Measurements from ENCODE around the gene HK3. TPM values are rescaled to one million over a fixed set of nuclear protein-coding genes. Genes with fewer than 3 reads are reported as not detected.

HK3 gene
- total and polyA plus RNA-seq, 8 donors, result 0.54 to 97.0 (median 1.6) TPM

DNA sequence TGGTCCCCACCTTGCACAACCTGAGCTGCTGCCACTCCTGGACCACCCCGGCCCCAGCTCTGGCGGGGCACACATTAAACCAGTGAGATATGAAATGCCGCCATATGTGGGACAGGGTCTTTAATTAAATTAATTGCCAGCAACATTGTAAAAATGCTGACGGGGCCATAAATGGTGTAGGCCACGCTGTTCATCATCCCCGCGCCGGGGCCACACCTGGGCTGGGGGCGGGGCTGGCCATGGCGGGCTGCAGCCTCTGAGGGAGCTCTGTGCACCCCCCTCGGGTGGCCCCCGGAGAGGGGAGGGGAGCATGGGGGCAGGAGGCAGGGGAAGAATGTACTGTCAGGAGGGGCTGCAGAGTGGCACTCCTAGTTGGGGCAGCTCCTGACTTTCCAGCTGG, 47.8 kb downstream of the HK3 start:
- TF ChIP-seq, protein P1, sequence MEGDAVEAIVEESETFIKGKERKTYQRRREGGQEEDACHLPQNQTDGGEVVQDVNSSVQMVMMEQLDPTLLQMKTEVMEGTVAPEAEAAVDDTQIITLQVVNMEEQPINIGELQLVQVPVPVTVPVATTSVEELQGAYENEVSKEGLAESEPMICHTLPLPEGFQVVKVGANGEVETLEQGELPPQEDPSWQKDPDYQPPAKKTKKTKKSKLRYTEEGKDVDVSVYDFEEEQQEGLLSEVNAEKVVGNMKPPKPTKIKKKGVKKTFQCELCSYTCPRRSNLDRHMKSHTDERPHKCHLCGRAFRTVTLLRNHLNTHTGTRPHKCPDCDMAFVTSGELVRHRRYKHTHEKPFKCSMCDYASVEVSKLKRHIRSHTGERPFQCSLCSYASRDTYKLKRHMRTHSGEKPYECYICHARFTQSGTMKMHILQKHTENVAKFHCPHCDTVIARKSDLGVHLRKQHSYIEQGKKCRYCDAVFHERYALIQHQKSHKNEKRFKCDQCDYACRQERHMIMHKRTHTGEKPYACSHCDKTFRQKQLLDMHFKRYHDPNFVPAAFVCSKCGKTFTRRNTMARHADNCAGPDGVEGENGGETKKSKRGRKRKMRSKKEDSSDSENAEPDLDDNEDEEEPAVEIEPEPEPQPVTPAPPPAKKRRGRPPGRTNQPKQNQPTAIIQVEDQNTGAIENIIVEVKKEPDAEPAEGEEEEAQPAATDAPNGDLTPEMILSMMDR (IDR thresholded peaks at IDR 0.05), result no peak
- ATAC-seq, result no peak
- H3K4me3 ChIP-seq, result no peak overlapping the region

DNA sequence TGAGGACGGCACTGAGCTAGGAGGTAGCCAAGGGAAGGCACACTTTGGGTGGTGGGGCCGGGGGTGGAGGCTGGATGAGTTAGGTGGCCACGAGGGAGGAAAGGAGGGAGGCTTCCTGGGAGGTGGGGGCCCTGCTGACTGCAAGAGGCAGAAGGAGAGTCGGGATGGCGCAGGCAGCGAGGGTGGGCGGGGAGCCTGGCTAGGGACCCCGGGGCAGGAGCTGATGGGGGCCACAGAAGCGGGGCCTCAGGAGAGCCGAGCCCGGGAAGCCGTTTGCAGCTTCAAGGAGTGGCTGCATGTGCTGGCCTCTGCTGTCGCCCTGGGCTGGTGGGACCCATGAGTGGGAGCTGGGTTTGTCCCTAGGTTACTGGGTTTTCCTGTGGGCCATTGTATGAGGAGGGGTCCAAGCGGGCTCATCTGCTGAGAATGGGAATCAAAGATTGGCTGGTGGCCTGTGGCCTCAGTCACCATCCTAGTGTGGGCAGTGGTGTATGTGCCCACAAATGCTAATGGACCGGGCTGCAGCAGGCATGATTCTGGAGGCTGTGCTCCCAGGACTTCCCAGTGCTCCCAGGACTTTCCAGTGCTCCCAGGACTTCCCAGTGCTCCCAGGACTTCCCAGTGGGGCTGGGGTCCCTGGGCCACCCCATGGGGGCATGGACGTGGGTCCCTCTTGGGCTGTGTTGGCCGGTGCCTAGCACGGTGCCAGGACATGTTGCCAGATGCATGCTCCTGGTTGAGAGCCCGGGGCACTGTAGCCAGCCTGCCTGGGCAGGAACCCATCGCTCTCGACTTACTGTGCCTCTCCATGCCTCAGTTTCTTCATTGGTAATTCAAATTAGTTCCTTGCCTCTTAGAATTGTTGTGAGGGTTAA, 48.5 kb downstream of the HK3 start:
- Histone ChIP-seq H3K27ac (no peak overlapping the region), H3K9me3 (no peaks in the 10 kb centered on the region), H3K27me3 (peaks cover 6 to 92% of the 10 kb centered on the region in 2 donors), H3K4me3 (no peak overlapping the region), H3K36me3 (no peaks in the 10 kb centered on the region), H3K4me1 (no peaks in the 10 kb centered on the region)
- TF ChIP-seq, protein P1 (IDR thresholded peaks at IDR 0.05), result no peak
- DNase-seq, result peak in 1 of 4 donors; percentile 72
- intact Hi-C loops (cut with DNase I), result no loop called here
- ATAC-seq, result no peak

More for the DNA sequence above, 47.8 kb downstream of the HK3 start:
- no peak overlapping the region for H3K27ac ChIP-seq
- intact Hi-C loops (cut with DNase I), result no loop called here
- peak in 1 of 4 donors; percentile 65 for DNase-seq
- no peaks in the 10 kb centered on the region for H3K4me1 ChIP-seq
- H3K27me3 ChIP-seq, result peaks cover 6 to 92% of the 10 kb centered on the region in 2 donors
- H3K36me3 ChIP-seq, result no peaks in the 10 kb centered on the region
- H3K9me3 ChIP-seq, result no peaks in the 10 kb centered on the region

DNA sequence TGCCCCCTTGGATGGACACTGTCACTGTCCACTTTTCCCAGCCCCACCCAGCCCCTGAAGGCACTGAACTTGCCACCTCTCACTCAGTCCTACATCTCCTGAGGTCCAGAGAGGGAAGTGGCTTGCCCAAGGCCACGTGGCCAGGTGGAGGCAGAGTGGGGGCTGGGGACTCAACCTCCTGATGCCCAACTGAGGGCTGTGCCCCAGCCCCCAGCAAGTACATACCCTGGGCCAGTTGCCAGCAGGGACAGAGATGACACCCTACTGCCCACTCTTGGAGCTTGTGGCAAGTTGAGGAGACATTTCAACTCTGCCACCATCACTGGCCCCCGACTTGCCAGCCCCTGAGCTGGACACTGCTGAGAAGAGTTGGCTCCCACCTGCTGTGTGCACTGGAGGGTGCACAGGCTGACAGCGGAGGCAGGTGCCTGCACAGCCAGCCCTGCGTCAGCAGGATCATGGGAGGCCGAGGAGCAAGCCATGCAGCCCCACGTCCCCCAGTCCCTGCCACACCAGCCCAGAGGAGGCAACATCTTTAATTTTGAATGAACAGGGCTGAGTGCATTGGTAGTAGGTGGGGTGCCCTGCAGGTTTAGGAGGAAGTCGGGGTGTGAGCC, 49.4 kb downstream of the HK3 start:
- TF ChIP-seq, protein P1 (IDR thresholded peaks at IDR 0.05), result no peak
- no peak for ATAC-seq
- no peak overlapping the region for H3K27ac ChIP-seq

DNA sequence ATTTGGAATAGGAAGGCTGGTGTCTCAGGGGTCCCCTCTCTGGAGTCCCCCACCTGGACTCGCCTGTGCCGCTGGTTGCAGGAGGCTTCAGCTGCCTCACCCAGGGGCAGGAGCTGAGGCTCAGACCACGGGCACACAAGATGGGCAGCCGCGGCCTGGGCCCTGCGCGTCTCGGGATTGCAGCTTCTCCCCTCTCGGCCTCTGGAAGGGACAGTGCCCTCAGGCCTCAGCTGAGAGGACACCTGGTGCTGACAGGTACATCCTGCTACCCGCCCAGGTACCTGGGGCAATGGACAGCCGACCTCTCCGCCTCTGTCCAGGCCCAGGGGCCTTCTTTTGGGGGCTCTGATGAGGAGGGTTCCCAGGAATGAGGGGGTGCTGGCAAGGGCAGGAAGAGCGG, 50.5 kb downstream of the HK3 start:
- ATAC-seq (no peak), DNase-seq (peak in 1 of 4 donors; percentile 71)
- Histone ChIP-seq H3K36me3 (no peaks in the 10 kb centered on the region), H3K4me3 (no peak overlapping the region), H3K4me1 (no peaks in the 10 kb centered on the region), H3K9me3 (no peaks in the 10 kb centered on the region), H3K27ac (no peak overlapping the region), H3K27me3 (peaks cover 6 to 90% of the 10 kb centered on the region in 2 donors)
- TF ChIP-seq, protein P1 (IDR thresholded peaks at IDR 0.05), result no peak
- intact Hi-C loops (cut with DNase I), result no loop called here

More for the DNA sequence above, 49.4 kb downstream of the HK3 start:
- no peaks in the 10 kb centered on the region for H3K4me1 ChIP-seq
- H3K36me3 ChIP-seq, result no peaks in the 10 kb centered on the region
- H3K9me3 ChIP-seq, result no peaks in the 10 kb centered on the region
- DNase-seq, result peak in 1 of 4 donors; percentile 55
- no peak overlapping the region for H3K4me3 ChIP-seq
- H3K27me3 ChIP-seq, result peaks cover 6 to 92% of the 10 kb centered on the region in 2 donors
- intact Hi-C loops (cut with DNase I), result no loop called here

DNA sequence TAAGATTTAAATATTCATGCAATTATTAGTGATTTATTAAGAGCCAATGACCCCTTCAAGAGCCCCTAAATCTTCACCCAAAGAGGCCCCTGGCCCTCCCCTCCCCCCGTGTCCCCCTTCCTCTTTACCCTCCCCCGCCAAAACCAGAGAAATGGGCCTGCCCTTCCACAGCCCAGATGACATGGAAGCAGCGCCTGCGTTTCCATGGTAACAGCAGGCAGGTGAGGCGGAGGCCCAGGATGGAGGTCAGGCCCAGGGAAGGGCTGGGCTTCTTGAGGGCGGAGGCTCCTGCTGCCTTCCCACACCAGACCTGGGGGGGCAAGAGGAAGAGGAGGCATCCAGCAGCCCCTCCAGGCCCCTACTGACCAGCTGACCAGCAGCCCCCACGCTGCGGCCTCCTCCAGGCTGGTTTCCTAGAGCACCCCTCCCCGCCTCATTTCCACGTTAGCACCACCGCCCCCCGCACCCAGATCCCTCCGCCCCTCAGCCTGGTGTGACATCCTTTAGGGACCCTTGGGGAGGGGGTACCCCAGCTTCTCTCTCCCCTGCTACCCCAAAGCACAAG, 51.3 kb downstream of the HK3 start:
- intact Hi-C loops (cut with DNase I), result no loop called here
- Histone ChIP-seq H3K36me3 (no peaks in the 10 kb centered on the region), H3K9me3 (no peaks in the 10 kb centered on the region), H3K4me3 (no peak overlapping the region), H3K4me1 (no peaks in the 10 kb centered on the region), H3K27ac (no peak overlapping the region), H3K27me3 (peaks cover 6 to 90% of the 10 kb centered on the region in 2 donors)
- peak in 1 of 4 donors; percentile 58 for DNase-seq
- TF ChIP-seq, protein P1 (IDR thresholded peaks at IDR 0.05), result no peak
- no peak for ATAC-seq

All from left lung (tissue), 10 donors.